Stimulated activated CD4-positive, alpha-beta T cell treated with anti-CD3 and anti-CD28 coated beads, Interleukin-1b, Interleukin-23, amount 100 ng/mL, for 4 hours (primary cell): ENCODE data around the gene OBI1.

Source experiments
- DNase-seq, 2 donors: peaks; one replicate each; pipeline ENCODE4 v3.0.0-alpha.2; 2020; ENCODE audit warnings: low read depth in 2 of 2

OBI1 gene, protein sequence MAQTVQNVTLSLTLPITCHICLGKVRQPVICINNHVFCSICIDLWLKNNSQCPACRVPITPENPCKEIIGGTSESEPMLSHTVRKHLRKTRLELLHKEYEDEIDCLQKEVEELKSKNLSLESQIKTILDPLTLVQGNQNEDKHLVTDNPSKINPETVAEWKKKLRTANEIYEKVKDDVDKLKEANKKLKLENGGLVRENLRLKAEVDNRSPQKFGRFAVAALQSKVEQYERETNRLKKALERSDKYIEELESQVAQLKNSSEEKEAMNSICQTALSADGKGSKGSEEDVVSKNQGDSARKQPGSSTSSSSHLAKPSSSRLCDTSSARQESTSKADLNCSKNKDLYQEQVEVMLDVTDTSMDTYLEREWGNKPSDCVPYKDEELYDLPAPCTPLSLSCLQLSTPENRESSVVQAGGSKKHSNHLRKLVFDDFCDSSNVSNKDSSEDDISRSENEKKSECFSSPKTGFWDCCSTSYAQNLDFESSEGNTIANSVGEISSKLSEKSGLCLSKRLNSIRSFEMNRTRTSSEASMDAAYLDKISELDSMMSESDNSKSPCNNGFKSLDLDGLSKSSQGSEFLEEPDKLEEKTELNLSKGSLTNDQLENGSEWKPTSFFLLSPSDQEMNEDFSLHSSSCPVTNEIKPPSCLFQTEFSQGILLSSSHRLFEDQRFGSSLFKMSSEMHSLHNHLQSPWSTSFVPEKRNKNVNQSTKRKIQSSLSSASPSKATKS

GRCh38 chr13:78658630-78659449 lies at the start of gene OBI1:
Gene OBI1, minus strand, starts transcription at chr13:78659155. Its CDS starts 35 bp downstream, at chr13:78659120.
- DNase-seq: peak; percentile 85 to 87

DNA sequence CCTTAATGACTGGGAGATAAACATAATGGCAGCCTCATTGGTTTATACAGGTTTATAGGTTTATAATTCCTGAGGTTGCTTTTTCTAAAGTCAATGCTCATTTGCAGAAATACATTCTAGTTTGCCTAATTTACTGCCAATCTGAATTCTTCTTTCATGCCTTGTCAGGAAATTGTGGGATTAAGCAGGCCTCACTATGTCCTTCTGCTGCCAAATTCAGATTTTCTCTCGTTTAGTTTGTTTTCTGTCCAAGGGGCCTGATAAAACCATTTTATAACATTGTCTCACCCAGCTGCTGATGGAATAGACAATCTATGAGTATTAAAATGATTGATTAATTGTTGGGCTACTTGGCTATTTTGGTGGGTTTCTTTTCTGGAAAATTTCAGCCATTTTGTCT lies 42.4 kb upstream of the OBI1 start:
- no peak for DNase-seq

- DNase-seq: no peak
Measured at GRCh38 chr13:78700121-78700910, 41.4 kb upstream of the OBI1 start.

DNA sequence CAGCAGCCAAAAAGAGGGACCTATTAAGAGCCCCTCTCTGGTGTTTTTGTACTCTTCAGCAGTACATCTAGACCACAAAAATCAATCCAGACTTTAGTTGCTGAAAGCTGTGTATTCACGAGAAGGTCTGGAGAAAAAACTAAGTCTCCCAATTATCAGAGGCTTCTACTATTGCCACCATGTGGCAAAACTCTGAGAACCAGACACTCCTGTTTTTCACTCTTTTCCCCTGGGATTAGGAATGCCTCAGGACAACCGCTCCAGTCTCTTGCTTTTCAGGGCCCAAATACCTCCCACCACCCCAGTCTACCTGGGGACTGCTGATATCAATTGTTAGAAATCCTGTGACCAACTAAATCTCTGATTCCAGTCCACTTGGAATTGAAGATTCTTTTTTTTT lies 30.1 kb upstream of the OBI1 start:
- DNase-seq: no peak

DNA sequence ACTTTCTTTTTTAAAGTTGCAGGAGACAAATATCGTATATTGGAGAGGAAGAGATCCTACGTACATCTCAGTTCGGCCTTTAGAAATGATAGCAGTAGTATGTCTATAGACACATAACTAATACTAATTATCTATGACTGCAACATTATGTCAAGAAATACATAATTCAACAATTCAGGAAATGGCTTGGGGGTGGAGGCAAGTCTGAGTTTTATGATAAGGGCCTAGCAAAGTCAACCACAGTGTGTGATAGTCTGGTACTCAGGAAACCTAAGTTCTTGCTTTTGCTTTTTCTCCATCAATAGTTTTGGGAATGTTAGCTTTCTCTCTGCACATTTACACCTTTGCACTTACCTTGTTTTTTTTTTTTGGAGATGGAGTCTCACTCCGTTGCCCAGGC lies 27.5 kb upstream of the OBI1 start:
- no peak for DNase-seq

- no peak for DNase-seq
Measured at GRCh38 chr13:78680576-78681350, 21.8 kb upstream of the OBI1 start.

DNA sequence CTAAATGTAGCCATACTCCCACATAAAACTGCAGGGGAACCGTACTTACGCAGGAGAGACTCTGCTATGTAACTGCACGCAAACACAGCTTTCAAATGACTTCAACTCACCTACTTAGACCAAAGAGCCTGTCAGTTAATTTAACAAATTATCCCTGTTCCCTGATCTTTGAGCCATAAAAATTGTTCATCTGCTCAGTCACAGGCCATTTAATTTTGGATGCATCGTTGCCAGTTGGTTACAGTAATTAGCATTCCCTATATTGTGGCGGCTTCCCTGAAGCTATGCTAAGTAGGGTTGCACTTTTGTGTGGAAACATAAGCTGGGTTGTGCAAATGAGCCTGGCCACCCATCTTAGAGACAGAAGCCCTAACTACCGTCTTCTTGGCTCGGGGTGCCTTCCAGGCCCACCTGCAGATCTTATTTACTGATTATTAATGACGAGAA lies 21.2 kb upstream of the OBI1 start:
- DNase-seq: no peak

DNA sequence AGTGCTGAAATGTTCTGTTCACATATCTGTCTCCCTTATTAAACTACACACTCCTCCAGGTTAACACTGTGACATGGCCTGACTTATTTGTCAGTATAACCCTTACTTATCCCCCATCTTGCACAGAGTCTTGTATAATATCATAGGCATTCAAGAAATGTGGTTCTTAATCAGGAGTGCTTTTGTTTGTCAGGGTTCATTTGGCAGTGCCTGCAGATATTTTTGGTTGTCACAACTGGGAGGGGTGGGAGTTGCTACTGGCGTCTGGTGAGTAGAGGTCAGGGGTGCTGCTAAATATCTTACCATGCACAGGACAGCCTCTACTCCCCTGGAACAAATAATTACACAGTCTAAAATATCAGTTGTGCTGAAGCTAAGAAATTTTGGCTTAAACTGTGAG lies 20.4 kb upstream of the OBI1 start:
- no peak for DNase-seq

DNA sequence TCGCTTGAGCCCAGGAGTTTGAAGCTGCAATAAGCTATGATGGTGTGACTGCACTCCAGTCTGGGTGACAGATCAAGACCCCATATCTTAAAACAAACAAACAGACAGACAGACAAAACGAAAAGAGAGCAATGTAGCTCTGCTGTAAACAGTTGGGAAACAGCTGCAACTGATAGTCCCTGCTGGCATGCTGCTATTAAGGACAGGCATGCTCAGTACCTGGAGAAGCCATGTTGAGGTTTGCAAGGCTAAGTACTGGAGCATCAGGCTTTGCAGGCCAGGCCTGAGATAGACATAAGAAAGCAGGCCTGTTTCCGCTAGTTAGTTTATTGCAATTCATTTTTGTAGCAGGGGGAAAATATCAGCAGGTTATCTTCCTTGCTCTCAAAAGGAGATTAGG lies 16.2 kb upstream of the OBI1 start:
- DNase-seq: no peak

DNA sequence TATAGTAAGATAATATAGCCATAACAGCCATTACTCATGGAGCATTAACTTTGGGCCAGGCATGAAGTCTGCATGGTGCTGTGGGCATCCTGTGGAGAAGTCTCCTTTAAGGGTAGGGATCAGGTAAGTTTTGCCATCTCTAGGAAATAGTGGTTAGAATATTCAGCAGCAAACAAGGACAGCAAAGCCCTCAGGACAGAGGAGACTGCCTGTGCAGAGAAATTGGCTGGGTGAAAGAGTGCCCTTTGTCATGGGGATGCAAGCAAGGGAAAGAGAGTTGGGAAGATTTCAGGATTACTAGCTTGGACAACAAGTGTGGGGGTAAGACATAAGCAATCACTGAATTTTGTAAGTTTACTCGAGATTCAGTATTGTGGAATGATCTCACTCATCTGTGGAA lies 15.7 kb upstream of the OBI1 start:
- DNase-seq: no peak

DNA sequence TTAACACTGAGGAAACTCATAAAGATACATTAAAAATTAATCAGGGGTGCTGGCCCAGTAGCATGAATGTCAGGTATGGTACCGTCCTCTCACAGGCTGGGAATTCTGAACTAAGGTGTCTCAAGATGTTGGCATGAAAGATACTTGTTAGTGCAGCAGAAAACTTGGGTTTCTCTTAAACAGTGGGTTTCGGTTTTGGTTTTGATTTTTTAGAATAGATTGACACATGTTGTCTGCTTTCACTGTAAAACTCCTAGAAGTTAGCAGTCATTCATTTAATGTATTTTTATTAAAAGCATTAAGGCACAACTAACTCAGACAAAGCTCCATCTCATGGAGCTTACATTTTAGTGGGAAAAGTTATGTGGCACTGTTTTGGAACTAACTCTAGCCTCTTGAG lies 3.5 kb upstream of the OBI1 start:
- DNase-seq: no peak

GRCh38 chr13:78660495-78660857 lies 1.5 kb upstream of the OBI1 start:
- no peak for DNase-seq

GRCh38 chr13:78659732-78660494 lies 958 bp upstream of the OBI1 start:
- DNase-seq: no peak

GRCh38 chr13:78659450-78659730 lies 435 bp upstream of the OBI1 start:
- DNase-seq: no peak

- no peak for DNase-seq
Measured at GRCh38 chr13:78657699-78658629, 991 bp downstream of the OBI1 start.

DNA sequence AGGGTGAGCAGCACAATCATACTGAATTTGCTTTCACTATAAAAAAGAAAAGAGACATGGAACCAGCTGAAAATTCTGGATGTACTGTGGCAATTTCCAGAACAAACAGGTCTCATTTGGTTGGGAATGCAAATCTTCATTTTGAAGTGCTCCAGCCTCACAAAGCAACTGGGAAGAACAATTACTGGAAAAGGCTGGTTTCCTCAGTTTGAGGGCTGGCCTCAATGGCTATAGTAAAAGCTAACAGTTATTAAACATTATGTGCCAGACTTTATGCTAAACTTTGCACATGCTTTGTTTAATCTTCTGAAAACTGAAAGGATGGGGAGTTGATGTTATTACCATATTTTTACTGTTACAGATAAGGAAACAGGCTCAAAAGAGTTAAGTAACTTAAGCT lies 3.0 kb downstream of the OBI1 start:
- DNase-seq: no peak

DNA sequence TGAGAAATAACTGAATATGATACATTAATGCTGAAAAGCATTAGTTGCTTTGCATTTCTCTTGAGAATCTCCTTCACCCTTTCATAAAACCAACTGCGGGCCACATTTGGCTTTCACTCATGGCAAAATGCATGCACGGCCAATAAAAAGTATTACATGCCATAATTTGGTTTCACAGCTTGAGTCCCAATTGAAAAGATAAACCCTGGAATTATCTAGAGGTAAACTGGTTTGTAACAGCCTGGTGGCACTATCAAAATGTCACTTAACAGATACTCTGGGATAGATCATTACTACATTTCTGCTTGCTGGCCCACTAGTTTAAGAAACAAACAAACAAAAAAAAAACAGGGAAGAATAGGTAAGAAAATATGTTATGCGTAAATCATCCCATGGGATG lies 3.9 kb downstream of the OBI1 start:
- no peak for DNase-seq

DNA sequence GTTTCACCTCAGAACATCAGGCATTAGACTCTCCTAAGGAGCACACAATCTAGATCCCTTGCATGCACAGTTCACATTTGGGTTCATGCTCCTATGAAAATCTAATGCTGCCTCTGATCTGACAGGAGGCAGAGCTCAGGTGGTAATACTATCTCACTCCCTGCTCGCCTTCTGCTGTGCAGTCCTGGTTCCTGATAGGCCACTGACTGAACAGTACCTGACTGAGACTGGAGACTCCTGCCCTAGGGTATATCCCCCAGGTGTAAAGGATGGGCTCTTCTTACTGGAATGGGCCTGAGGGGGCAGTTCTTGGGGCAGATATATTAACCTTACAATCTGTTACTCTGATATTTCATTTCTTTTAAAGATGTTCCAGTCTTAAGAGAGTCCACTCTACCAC lies 6.3 kb downstream of the OBI1 start:
- no peak for DNase-seq

GRCh38 chr13:78650717-78651083 lies 8.3 kb downstream of the OBI1 start:
- no peak for DNase-seq
